H4 (cell line): ENCODE data around the gene TMEM174. TPM values are rescaled to one million over a fixed set of nuclear protein-coding genes. Genes with fewer than 3 reads are reported as not detected.
A peak's percentile ranks its signal among the peaks of the same experiment; 100 is the strongest.

Experiments used
- DNase-seq: peaks from one replicate; pipeline ENCODE4 v3.0.0-alpha.2; 2015; ENCODE audit warnings: low spot score
- total RNA-seq: library from RNA; depleted of rRNA; stranded (reverse); fragments of >200 nt; shearing (Covaris generic); gene quantifications from 2 replicates; pipeline ENCODE4 v1.2.3, GENCODE V29; 2014

Gene TMEM174
- total RNA-seq, 1 experiment from 2014 or later = not detected

GRCh38 chr5:73153513-73153912 lies 19.5 kb upstream of the TMEM174 start:
- DNase-seq = no peak

- no peak for DNase-seq
Observed at GRCh38 chr5:73154208-73155006, 18.6 kb upstream of the TMEM174 start.

- DNase-seq = no peak
Observed at GRCh38 chr5:73155271-73156222, 17.4 kb upstream of the TMEM174 start.

DNA sequence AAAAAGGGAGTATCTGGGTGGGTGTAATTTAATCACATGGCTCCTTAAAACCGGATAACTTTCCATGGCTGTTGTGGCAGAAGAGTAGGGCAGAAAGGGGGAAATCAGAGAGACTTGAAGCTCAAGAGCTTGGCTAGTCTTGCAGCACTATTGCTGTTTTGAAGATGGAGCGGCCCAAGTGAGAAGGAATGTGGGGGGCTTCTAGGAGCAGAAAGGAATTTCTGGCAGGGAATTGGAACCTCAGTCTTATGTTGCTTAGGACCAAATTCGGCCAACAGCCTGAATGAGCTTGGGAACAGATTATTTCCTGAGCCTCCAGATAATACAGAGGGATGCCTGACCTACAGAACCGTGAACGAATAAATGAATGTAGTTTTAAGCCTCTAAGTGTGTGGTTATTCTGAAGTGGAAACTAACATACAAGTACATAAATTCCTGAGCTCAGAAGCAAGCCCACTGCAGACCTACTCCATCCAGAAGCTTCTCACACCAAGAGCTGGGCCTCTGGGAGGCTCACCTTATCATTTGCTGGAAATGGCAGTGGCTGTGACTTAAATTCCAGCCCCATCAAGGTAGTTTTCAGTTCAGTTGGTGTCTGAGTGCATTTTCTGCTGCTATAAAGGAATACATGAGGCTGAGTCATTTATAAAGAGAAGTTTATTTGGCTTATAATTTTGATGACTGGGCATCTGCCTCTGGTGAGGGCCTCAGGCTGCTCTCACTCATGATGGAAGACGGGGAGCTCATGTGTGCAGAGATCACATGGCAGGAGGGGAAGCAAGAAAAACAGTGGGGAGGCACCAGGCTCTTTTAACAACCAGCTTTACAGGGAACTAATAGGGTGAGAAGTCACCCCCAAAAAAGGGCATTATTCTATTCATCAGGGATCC lies 15.3 kb upstream of the TMEM174 start:
- DNase-seq = no peak

DNA sequence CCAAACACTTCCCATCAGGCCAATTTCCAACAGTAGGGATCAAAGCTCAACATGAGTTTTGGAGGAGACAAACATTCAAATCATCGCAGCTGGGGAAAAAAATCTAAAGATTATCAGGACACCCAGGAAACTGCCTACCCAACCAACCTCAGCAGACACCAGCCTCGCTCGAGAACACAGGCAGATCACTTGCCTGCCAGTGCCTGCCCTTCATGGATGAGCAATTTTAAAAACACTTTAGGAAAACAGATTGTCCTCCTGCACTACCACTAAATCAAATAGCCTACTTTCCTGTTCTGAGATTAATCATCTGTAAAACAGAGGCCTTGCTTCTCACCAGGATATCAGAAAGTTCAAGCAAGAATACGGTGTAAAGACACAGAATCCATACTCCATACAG lies 14.7 kb upstream of the TMEM174 start:
- no peak for DNase-seq

- no peak for DNase-seq
Observed at GRCh38 chr5:73160239-73160671, 12.7 kb upstream of the TMEM174 start.

DNA sequence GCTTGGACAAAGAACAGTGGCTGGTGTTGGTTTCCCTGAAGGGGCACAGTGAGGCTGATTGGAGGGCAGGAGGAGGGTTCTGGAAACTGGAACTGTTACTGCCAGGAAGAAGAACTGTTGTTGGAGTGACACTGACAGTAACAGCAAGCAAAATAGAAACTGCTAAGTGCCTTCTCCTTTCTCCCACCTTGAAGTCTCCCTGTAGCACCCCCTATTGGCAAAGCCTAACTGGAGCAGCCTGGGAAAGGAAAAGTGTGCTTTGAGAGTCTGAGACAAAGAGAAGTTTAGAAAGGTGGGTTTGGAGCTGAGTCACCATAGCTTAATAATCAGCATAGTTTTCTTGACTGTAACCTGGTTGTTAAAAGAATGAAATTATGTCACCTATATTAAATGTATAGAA lies 2.5 kb upstream of the TMEM174 start:
- peak; percentile 19 for DNase-seq

DNA sequence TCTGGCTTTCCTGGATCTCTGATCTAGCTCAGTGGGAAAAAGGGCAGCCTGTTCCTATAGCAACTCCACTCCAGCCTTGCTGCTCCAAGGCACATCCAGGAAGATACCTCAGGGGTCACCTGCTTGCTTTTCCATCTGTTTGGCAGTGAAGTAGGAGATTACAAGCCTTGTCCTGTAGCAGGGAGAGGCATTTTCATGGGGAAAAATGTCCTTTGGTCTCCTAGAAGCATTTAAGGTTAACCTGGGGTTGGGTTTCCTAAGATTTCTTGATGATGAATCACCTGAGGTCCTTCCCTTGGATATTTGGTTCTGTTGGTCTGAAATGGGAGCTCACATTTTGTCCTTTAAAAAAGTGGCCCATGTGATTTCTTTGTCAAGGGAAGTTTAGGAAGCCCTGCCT lies 1.5 kb upstream of the TMEM174 start:
- no peak for DNase-seq

DNA sequence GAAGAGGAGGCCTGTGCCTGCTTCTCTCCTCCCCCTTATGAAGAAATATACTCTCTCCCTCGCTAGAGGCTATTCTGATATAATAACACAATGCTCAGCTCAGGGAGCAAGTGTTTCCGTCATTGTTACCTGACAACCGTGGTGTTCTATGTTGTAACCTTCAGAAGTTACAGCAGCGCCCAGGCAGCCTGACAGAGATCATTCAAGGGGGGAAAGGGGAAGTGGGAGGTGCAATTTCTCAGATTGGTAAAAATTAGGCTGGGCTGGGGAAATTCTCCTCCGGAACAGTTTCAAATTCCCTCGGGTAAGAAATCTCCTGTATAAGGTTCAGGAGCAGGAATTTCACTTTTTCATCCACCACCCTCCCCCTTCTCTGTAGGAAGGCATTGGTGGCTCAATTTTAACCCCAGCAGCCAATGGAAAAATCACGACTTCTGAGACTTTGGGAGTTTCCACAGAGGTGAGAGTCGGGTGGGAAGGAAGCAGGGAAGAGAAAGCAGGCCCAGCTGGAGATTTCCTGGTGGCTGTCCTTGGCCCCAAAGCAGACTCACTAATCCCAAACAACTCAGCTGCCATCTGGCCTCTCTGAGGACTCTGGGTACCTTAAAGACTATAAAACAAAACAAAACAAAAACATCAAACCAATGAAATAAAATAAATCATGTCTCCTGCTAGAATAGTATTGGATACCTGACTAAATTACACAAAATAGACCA lies 1.3 kb downstream of the TMEM174 start:
- DNase-seq = no peak

DNA sequence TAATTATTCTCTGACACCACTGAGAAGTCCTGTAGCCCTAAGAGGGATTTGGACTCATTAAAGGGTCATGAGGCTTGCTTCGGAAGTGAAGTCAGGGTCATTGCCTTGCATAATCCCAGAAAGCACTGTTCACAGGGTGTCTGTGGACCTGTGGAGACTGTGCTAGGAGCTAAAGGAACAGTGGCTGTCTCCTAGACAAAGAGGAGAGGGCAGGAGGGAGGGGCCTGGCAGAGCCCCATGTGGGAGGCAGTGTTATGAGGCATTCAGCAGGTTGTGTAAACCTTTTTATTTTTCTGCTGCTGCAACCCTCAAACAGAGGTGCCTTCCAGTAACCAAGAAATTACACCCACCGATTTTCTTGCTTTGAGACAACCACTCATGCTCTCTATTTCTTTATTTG lies 3.3 kb downstream of the TMEM174 start:
- no peak for DNase-seq

DNA sequence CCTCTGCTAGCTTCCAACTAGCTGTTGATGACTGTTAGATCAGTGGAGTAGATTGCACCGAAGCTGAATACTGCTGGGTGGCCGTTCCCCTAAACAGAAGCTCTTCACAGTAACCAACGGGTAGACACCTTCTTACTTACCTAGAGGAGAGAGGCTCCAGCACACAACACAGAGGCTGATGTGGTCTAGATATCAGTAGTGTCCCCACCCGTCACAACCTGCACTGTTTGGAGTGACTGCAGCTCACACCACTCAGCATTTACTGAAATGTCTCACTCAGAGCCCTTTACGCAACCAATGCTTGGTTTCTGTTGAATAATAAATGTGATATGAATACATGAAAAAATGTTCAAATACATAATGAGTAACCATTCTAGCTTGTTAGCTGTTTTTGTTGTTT lies 5.3 kb downstream of the TMEM174 start:
- DNase-seq = no peak

DNA sequence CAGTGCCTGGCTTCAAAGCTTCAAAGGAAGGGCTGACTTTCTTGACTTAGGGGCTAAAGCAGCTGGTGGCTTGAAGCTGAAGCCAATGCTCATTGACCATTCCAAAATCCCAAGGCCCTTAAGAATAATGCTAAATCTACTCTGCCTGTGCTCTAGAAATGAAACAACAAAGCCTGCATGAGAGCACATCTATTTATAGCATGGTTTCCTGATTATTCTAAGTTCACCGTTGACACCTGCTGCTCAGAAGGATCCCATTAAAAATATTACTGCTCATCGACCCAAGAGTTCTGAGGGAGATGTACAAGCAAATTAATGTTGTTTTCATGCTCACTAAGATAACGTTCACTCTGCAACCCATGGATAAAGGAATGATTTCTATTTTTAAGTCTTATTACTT lies 6.7 kb downstream of the TMEM174 start:
- DNase-seq = no peak

DNA sequence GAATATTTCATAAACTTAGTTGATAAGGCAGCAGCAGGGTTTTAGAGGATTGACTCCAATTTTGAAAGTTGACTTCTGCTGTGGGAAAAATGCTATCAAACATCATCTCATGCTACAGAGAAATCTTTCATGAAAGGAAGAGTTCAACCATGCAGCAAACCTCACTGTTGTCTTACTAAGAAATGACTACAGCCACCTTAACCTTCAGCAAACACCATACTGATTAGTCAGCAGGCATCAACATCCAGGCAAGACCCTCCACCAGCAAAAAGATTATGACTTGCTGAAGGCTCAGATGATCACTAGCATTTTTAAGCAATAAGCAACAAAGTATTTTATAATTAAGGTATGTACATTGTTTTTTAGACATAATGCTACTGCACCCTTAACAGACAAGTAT lies 7.6 kb downstream of the TMEM174 start:
- DNase-seq = no peak

- DNase-seq = no peak
Observed at GRCh38 chr5:73182307-73182706, 9.3 kb downstream of the TMEM174 start.

DNA sequence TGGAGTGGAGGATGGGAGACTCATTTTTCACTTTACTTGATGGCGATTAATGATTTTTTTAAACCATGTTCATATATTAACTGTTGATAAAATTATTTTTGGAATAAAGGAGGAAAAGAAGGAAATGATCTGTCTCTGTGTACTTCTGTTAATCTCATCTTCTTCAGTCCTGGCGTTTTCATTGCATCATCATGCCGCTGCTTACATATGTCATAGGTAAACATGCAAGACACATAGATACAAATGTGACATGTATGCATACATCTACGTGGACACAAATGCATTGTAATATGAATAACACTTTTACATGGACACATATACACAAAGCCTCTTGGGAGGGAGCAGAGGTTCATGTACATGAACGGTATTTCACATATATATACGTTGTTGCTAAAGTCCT lies 10.0 kb downstream of the TMEM174 start:
- DNase-seq = no peak

GRCh38 chr5:73183481-73183891 lies 10.5 kb downstream of the TMEM174 start:
- no peak for DNase-seq

- DNase-seq = no peak
Observed at GRCh38 chr5:73186976-73187375, 14.0 kb downstream of the TMEM174 start.

DNA sequence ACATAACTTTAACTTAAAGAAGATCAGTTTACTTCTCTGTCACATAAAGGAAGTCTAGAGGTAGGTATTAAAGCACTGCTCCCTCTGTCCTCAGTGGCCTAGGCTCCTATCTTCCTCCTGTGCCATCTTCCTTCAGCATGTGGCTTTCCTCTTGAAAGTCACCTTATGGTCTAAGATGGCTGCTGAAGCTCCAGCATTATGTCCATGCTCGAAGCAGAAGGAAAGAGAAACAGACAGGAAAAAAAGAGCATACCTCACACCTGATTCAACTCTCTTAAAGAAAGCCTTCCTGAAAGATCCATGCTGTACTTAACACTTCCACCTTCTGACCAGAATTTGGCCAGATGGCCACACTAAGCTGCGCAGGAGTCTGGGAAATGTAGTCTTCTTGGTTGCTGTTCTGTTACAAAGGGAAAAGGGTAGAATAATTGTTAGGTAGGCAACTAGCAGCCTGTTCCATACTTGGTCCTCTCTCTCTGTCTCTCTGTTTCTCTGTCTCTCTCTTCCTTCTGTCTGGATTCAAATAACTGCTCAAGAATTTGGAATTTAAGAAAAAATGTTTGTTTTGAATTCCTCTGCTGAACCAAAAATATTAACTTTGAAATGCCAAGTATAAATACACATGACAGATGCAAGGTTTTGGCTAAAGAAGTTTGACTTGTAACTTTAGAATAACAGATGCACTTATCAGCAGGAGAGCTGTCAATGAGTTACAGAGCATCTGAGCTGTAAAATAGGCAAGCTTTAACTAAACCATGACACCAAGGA lies 16.0 kb downstream of the TMEM174 start:
- no peak for DNase-seq

DNA sequence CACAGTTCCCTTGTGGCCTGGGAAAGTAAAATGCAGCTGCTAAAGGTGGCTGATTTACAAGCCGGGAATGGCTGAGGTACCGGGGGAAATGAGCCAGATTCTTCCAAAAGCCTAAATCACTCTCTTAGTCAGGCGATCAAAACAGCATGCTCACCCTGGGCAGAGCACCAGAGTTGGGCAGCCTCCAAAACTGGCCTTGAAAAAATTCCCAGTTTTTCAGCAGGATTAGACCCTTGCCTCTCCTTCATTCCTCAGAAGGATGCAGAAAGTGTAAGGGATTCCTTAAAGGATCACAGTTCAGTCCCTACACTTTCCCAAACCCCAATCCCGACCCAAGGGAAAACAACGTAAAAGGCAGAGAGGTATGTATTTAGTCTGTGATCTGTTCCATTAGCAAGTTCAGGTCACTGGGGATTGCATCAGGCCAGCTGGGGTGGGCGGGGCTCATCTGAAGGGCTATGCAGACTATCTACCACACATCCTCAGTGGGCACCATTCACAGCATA lies 16.9 kb downstream of the TMEM174 start:
- peak; percentile 61 for DNase-seq

DNA sequence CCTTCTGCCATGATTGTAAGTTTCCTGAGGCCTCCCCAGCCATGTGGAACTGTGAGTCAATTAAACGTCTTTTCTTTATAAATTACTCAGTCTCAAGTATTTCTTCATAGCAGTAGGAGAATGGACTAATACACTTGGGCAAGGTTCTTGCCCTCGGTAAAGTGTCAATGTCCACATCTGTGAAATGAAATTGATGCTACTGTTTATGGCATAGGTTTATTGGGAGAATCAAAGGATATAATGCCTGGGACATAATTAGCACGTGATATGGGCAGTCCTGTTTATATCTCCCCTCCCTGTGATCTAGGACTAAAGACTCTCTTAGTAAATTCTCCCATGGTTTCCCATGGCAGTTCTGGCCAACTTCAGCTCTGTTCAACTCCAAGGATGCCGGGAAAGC lies 19.4 kb downstream of the TMEM174 start:
- no peak for DNase-seq
